ENCODE measurements around the gene CDT1.

DNA sequence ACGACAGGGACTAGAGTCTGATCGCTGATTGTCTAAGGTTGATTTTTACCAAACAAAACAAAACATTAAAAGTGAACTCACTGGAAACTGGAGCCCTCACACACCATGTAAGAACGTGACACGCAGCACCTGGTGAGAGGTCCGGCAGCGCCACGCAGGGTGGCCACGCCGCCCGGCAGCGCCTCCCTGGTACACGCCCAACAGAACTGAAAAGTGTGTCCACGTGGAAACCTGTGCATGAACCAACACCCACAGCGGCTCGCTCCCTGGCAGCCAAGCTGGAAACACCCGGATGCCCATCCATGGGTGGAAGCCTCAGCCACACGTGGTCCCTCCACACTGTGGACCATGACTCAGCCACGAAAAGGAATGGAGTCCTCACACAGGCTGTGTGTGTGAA lies 44.1 kb downstream of the CDT1 start:
- TF ChIP-seq EZH2phosphoT487 (IDR thresholded peaks at IDR 0.05; ENCODE audit: insufficient read depth, low read depth) = no peak
- no peak for TF ChIP-seq EZH2 (IDR thresholded peaks at IDR 0.05; ENCODE audit: insufficient read depth, poor library complexity, severe bottlenecking)
